ENCODE data around the gene BLNK.
"Not testable (repeated sequence)": the region's sequence is repeated elsewhere in the genome, so short reads cannot be mapped to it uniquely, and the experiment has no call there.

Gene BLNK

GRCh38 chr10:96218826-96219225 is 52.5 kb downstream of the BLNK start:
- DNase-seq: no peak

DNA sequence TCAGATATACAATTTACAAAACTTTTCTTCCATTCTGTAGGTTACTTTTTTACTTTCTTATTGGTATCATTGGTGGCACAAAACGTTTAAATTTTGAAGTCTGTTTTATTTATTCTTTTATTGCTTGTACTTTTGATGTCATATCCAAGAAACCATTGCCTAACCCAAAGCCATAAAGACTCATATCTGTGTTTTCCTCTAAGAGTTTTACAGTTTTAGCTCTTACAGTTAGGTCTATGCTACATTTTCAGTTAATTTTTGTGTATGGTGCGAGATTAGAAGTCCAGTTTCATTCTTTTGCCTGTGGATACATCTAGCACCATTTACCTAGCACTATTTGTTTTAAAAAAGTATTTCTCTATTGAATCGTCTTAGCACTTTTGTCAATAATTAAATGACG is 53.7 kb downstream of the BLNK start:
- DNase-seq: no peak

GRCh38 chr10:96216775-96217174 is 54.6 kb downstream of the BLNK start:
- no peak for DNase-seq

GRCh38 chr10:96212911-96213310 is 58.5 kb downstream of the BLNK start:
- DNase-seq: no peak

DNA sequence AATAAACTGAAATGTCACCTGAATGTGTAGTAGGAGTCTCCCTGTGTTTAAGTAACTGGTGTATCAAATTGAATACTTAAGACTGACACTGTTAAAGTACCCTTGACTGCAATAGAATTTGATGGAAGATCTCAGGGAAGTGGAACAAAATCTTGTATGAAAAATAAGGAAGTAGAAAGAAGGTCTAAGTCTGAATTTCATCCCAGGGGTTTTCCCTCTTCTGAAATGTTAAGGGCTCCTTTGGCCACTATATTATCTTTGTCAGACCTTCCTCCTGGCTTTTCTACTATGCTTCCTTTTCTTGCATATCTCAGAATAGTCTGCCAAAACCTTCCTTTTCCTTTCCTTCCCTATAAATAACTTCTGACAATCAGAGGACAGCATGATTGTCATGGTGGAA is 59.6 kb downstream of the BLNK start:
- peak; percentile 67 for DNase-seq

GRCh38 chr10:96208946-96209345 is 62.4 kb downstream of the BLNK start:
- no peak for DNase-seq

DNA sequence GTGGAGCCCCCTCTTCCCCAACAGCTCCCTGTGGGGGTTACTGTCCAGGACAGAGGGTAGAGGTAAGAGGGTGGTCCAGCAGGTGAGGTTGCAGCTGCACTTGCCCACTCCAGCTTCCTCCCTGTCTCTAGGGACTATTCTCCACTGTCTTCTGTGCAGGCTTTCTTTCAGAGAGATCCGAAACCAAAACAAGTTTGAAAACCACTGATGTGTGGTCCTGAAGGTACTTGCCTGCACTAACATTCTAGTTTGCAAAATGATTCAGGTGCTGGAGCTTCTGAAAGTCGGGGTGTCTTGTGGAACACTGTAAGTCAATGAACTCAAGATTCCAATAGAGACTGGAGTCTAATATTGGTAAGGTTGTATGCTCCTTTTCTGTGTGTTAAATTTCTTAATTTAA is 63.1 kb downstream of the BLNK start:
- DNase-seq: no peak

- no peak for DNase-seq
Measured at GRCh38 chr10:96205580-96205979, 65.8 kb downstream of the BLNK start.

- DNase-seq: no peak
Measured at GRCh38 chr10:96201525-96201924, 69.8 kb downstream of the BLNK start.

- DNase-seq: not testable (repeated sequence)
Measured at GRCh38 chr10:96189505-96189904, 81.9 kb downstream of the BLNK start.

DNA sequence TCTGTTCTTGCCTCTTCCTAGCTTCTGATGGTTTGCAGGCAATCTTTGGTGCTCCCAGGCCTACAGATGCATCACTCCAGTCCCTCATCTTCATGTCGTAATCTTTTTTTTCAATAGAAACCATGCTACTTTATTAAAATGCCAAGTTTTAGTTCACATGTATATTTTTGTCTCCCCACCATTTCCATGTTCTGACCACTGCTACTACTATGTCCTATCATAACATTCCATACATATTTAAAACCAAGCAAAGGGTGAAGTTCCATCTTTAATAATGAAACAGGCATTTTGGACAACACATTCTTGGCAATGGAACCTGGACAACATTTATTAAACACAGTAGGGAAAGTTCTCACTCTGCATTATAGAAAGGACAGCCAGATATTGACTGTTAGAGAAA is 82.5 kb downstream of the BLNK start:
- DNase-seq: no peak

- no peak for DNase-seq
Measured at GRCh38 chr10:96188421-96188820, 82.9 kb downstream of the BLNK start.

GRCh38 chr10:96176985-96177384 is 94.4 kb downstream of the BLNK start:
- DNase-seq: no peak

DNA sequence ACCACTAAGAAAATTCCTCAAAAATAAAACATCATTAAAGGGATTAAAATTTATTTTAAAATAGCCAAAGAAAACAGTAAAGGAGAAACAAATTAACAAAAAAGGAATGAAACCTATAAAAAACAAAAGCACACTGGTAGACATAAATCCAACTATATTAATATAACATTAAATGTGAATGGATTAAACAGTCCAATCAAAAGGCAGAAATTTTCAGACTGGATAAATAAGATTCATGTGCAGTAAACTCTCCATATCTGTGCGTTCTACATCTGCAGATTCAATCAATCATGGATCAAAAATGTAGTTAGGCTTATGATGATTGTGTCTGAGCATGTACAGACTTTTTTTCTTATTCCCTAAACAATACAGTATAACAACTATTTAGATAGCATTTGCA is 98.7 kb downstream of the BLNK start:
- DNase-seq: no peak

DNA sequence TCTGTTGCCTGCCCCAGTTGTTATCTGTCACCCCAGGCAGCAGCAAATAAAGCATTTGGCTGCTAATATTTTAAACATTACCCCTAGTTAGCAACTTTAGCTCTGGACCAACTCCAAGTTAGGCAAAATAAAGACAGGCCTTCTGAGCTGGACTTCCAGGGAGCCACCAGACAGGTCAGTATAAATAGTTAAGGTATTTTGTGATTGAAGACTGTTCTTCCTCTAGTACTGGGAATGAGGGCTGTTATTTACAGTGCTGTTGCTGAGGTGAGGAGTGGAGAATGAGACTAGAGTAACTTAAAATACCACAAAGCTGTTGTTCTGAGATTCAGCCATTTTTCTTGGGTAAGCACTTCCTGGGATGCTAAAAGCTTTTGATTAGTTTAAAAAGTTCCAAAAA is 101.1 kb downstream of the BLNK start:
- DNase-seq: no peak

- DNase-seq: no peak
Measured at GRCh38 chr10:96168546-96168945, 102.8 kb downstream of the BLNK start.

DNA sequence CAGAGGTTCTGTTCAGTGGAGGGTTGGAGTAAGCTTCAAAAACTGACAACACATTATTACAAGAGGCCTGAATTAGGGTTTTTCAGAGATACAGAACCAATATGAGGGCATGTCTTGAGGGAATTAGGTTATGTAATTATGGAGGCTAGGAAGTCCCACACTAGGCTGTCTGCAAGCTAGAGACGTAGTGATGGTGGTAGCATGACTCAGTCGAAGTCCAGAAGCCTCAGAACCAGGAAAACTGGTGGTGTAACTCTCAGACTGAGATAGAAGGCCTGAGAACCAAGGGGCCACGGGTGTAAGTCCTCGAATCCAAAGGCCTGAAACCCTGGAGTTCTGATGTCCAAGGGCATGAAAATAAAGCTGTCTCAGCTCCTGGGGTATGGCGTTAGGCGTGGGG is 105.6 kb downstream of the BLNK start:
- DNase-seq: no peak

DNA sequence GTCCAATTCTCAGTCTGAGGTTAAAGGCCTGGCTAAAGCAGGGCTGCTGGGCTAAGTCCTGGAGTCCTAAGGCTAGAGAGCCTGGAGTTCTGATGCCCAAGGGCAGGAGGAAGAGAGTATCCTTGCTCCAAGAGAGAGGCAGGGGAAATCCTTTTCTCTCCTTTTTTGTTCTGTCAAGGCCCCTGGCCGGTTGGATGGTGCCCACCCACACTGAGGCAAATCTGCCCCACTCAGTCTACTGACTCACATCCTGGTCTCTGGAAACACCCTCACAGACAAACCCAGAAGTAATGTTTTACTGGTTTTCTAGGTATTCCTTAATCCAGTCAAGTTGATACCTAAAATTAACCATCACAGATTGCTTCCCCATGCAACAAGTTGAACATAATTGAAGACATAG is 118.3 kb downstream of the BLNK start:
- DNase-seq: no peak

DNA sequence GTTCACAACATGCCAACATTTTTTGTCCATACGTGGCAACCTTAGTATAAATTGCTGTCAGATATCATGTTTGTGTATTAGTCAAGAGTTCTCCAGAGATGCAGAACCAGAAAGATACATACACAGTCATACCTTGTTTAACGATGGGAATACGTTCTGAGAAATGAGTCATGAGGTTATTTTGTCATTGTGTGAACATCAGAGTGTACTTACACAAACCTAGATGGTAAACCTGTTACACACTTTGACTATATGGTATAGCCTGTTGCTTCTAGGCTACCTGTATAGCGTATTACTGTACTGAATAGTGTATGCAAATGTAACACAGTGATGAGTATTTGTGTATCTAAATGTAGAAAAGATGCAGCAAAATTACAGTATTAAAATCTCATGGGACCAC is 118.9 kb downstream of the BLNK start:
- DNase-seq: no peak

All from inflammatory macrophage treated with lipopolysaccharide for 4 hours (primary cell).